ENCODE results near the gene CPED1. TPM values are rescaled to one million over a fixed set of nuclear protein-coding genes. Genes with fewer than 3 reads are reported as not detected.

CPED1 gene
- total and polyA plus RNA-seq, 2 experiments from 2014 or later, result 0.17 to 0.47 TPM

DNA sequence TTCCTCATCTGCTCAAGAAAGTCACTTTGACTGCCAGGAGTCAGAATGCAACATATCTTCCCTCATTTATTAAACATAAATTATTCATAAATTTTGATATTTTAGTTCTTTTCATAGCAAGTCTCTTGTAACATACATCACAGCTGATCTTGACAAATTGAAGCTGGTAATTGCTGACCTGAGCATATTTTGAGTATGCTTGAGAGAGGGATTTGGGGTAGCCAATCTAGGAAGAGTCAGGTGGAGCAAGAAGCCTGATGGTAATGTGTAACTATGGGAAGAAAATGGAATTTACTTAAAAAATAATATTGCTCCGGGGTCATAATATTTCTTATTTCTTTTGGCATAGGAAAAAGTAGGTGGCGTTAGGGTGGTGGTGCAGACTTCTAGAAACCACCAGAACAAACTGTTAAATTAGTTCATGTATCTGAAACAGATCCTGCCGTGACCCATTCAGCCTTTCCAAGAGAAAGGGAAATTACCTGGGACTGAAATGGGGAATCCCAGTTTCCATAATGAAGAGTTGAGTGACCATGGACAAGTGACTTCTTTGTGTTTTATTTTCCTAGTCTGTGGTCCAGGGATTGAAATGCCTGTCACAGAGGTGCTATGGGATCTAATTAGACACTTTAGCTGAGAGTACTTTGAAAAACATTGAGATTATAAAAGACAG, 12.9 kb downstream of the CPED1 start (continued):
- TF ChIP-seq, protein P1, sequence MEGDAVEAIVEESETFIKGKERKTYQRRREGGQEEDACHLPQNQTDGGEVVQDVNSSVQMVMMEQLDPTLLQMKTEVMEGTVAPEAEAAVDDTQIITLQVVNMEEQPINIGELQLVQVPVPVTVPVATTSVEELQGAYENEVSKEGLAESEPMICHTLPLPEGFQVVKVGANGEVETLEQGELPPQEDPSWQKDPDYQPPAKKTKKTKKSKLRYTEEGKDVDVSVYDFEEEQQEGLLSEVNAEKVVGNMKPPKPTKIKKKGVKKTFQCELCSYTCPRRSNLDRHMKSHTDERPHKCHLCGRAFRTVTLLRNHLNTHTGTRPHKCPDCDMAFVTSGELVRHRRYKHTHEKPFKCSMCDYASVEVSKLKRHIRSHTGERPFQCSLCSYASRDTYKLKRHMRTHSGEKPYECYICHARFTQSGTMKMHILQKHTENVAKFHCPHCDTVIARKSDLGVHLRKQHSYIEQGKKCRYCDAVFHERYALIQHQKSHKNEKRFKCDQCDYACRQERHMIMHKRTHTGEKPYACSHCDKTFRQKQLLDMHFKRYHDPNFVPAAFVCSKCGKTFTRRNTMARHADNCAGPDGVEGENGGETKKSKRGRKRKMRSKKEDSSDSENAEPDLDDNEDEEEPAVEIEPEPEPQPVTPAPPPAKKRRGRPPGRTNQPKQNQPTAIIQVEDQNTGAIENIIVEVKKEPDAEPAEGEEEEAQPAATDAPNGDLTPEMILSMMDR (conservative IDR thresholded peaks at IDR 0.05; ENCODE audit: low read depth in 2 of 2), result no peak
- TF ChIP-seq EZH2 (IDR thresholded peaks at IDR 0.05; ENCODE audit: low read depth, unreplicated experiment), result no peak
- no peak for TF ChIP-seq ZNF331 (CRISPR knock-in tag; IDR thresholded peaks at IDR 0.05; ENCODE audit: low read depth)
- TF ChIP-seq, protein P2, sequence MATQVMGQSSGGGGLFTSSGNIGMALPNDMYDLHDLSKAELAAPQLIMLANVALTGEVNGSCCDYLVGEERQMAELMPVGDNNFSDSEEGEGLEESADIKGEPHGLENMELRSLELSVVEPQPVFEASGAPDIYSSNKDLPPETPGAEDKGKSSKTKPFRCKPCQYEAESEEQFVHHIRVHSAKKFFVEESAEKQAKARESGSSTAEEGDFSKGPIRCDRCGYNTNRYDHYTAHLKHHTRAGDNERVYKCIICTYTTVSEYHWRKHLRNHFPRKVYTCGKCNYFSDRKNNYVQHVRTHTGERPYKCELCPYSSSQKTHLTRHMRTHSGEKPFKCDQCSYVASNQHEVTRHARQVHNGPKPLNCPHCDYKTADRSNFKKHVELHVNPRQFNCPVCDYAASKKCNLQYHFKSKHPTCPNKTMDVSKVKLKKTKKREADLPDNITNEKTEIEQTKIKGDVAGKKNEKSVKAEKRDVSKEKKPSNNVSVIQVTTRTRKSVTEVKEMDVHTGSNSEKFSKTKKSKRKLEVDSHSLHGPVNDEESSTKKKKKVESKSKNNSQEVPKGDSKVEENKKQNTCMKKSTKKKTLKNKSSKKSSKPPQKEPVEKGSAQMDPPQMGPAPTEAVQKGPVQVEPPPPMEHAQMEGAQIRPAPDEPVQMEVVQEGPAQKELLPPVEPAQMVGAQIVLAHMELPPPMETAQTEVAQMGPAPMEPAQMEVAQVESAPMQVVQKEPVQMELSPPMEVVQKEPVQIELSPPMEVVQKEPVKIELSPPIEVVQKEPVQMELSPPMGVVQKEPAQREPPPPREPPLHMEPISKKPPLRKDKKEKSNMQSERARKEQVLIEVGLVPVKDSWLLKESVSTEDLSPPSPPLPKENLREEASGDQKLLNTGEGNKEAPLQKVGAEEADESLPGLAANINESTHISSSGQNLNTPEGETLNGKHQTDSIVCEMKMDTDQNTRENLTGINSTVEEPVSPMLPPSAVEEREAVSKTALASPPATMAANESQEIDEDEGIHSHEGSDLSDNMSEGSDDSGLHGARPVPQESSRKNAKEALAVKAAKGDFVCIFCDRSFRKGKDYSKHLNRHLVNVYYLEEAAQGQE (IDR thresholded peaks at IDR 0.05; ENCODE audit: unreplicated experiment), result no peak
- TF ChIP-seq, protein P3, sequence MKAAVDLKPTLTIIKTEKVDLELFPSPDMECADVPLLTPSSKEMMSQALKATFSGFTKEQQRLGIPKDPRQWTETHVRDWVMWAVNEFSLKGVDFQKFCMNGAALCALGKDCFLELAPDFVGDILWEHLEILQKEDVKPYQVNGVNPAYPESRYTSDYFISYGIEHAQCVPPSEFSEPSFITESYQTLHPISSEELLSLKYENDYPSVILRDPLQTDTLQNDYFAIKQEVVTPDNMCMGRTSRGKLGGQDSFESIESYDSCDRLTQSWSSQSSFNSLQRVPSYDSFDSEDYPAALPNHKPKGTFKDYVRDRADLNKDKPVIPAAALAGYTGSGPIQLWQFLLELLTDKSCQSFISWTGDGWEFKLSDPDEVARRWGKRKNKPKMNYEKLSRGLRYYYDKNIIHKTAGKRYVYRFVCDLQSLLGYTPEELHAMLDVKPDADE (IDR thresholded peaks at IDR 0.05), result no peak
- no peak for TF ChIP-seq EZH2phosphoT487 (IDR thresholded peaks at IDR 0.05; ENCODE audit: unreplicated experiment)
- no peak for TF ChIP-seq POLR2AphosphoS5 (IDR thresholded peaks at IDR 0.05; ENCODE audit: low read depth)
- TF ChIP-seq NANOG (IDR thresholded peaks at IDR 0.05; ENCODE audit: borderline replicate concordance), result no peak
- TF ChIP-seq ZNF114 (CRISPR knock-in tag; IDR thresholded peaks at IDR 0.05), result no peak
- no peak for TF ChIP-seq JUNB (IDR thresholded peaks at IDR 0.05; ENCODE audit: unreplicated experiment)

DNA sequence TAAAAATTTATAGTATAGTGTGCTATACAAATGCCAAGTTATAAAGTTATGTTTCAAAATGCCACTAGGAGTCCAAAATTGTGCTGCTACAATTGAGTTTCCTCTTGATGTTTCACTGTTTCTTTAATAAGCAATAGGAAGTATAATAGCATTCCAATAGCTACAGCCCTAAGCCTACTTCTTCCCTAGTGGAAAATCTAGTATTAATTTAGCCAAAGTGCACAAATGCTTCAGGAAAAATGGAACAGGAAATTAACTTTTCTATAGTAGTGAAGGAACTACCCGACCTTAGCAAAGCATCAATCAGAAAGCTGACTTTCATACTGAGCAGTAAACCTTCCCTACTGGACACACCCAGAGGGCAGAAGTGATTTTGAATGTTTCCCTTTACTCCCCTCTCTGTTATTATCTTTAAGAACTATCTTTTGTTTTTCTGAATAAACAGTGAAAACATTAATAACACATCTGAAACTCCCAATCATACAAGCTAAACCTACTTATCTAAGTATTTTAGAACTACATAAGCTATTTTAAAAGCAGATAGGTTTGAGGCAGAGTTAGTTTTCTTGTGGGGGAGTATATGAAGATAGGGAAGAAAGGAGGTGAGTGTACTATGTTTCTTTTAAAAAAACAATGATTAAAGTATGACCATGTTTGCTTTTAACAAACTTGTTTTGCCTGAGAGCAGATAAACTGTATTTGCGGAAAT, 13.7 kb downstream of the CPED1 start:
- no peak overlapping the region for H2AFZ ChIP-seq
- ATAC-seq, result no peak
- H3K4me1 Mint-ChIP-seq, result peaks cover 13% of the 10 kb centered on the region
- no peak overlapping the region for H3K4me3 ChIP-seq
- no peaks in the 10 kb centered on the region for H3K9me2 ChIP-seq (ENCODE audit: insufficient read depth)
- TF ChIP-seq, protein P2 (IDR thresholded peaks at IDR 0.05; ENCODE audit: unreplicated experiment), result no peak
- TF ChIP-seq ZNF331 (CRISPR knock-in tag; IDR thresholded peaks at IDR 0.05; ENCODE audit: low read depth) (no peak), JUNB (IDR thresholded peaks at IDR 0.05; ENCODE audit: unreplicated experiment) (no peak), EZH2 (IDR thresholded peaks at IDR 0.05; ENCODE audit: low read depth, unreplicated experiment) (no peak), STAT1 (IDR thresholded peaks at IDR 0.05; ENCODE audit: unreplicated experiment) (no peak), NANOG (IDR thresholded peaks at IDR 0.05; ENCODE audit: borderline replicate concordance) (no peak), ZNF114 (CRISPR knock-in tag; IDR thresholded peaks at IDR 0.05) (no peak)
- TF ChIP-seq, protein P3 (IDR thresholded peaks at IDR 0.05), result no peak
- H3K79me2 ChIP-seq (replicated peaks; ENCODE audit: insufficient read depth), result no peaks in the 10 kb centered on the region
- H3K36me3 Mint-ChIP-seq (ENCODE audit: low read depth), result no peaks in the 10 kb centered on the region
- no peaks in the 10 kb centered on the region for H4K20me1 ChIP-seq (replicated peaks; ENCODE audit: insufficient read depth)
- no peak overlapping the region for H3K4me3 Mint-ChIP-seq
- H3K36me3 ChIP-seq (ENCODE audit: insufficient read depth), result no peaks in the 10 kb centered on the region
- DNase-seq (ENCODE audit: low spot score), result no peak
- no peak overlapping the region for H3K27ac ChIP-seq (ENCODE audit: low read depth)
- no peaks in the 10 kb centered on the region for H3K27me3 Mint-ChIP-seq (ENCODE audit: insufficient read depth, low read depth, poor library complexity)
- H3K4me1 ChIP-seq (ENCODE audit: insufficient read depth), result no peaks in the 10 kb centered on the region
- no peaks in the 10 kb centered on the region for H3K27me3 ChIP-seq (ENCODE audit: insufficient read depth)
- no peak overlapping the region for H3K4me2 ChIP-seq
- no peaks in the 10 kb centered on the region for H3F3A ChIP-seq (replicated peaks; ENCODE audit: low read depth)
- H3K9me3 Mint-ChIP-seq, result no peaks in the 10 kb centered on the region; the same call in 2 of the 3 replicates
- H3K27ac Mint-ChIP-seq, result no peak overlapping the region

Measured in GM23338 (cell line).